ENCODE data around the gene USP11.
"Not testable (repeated sequence)": the region's sequence is repeated elsewhere in the genome, so short reads cannot be mapped to it uniquely, and the experiment has no call there.

USP11 gene

DNA sequence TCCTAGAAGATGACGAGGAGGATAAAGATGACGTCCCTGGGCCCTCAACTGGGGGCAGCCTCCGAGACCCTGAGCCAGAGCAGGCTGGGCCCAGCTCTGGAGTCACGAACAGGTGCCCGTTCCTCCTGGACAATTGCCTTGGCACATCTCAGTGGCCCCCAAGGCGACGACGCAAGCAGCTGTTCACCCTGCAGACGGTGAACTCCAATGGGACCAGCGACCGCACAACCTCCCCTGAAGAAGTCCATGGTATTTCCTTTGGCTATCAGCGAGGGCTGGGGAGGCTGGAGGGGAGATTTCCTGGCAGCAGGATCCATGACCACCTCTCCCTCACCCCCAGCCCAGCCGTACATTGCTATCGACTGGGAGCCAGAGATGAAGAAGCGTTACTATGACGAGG, 11.9 kb downstream of the USP11 start:
- DNase-seq (ENCODE audit: low read depth in 1 of 2, low spot score in 1 of 2) = no peak

DNA sequence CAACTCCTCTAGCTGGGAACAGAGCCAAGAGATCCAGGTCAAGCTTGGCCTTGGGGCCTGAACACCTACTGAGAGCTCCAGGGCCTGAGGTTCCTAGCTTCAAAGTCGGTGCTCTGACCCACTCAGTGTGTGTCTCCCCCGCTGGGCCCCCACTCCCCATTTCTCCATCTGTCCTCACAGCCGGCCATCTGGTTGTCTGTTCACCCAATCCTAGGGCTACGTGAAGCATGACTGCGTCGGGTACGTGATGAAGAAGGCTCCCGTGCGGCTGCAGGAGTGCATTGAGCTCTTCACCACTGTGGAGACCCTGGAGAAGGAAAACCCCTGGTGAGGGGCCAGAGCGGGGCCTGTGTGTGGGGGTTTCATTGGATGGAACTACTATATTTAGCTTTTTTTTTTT, 12.3 kb downstream of the USP11 start:
- no peak for DNase-seq (ENCODE audit: low read depth in 1 of 2, low spot score in 1 of 2)

DNA sequence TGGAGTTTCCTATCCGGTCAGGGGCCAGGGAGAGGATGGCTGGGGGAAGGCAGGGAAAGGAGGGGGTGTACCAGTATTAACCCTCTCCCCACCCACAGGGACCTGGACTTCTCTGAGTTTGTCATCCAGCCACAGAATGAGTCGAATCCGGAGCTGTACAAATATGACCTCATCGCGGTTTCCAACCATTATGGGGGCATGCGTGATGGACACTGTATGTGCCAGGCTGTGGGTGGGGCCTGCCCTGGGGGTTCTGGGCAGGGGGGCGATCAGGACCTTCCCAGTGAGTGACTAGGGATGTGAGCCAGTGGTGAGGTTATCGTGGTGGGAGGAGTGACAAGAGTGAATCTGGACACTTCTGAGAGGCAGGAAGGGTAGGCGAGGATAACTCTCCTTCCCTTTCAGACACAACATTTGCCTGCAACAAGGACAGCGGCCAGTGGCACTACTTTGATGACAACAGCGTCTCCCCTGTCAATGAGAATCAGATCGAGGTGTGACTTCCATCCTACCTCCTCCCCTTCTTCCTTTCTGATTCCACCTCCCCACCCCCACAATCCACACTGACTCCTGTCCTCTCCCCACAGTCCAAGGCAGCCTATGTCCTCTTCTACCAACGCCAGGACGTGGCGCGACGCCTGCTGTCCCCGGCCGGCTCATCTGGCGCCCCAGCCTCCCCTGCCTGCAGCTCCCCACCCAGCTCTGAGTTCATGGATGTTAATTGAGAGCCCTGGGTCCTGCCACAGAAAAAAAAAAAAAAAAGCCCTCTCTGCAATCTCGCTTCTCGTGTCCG, 14.6 kb downstream of the USP11 start:
- no peak for DNase-seq (ENCODE audit: low read depth in 1 of 2, low spot score in 1 of 2)

DNA sequence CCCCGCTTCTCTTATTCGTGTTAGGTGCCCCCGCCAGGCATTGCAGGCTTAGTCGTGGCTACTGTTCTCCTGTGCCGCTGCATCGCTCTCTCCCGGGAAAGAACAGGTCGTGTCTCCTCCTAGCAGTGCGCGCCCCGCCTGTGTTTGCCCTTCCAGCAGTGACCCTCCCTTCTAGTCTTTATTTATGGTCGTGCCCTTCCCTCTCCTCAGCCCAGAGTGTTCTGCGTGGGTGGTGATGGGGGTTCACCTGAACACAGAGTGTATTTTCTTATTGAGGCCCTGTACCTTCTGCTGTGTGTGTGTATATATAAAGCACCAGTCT, 15.2 kb downstream of the USP11 start:
- no peak for DNase-seq (ENCODE audit: low read depth in 1 of 2, low spot score in 1 of 2)

DNA sequence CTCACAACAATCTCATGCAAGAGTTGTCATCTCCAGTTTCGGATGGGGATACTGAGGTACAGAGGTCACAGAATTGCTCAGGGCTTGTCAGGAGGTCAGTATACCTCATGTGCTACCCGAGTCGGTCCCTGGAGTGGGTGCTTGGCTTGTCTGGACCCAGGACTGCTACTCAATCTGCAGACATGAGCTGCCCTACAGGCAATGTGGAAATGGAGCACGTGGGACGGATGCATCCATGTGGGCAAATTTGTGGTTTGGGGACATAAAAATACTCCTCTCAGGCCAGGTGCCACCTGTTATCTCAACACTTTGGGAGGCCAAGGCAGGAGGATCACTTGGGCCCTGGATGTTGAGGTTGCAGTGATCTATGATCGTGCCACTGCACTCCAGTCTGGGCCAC, 15.8 kb downstream of the USP11 start:
- no peak for DNase-seq (ENCODE audit: low read depth in 1 of 2, low spot score in 1 of 2)

DNA sequence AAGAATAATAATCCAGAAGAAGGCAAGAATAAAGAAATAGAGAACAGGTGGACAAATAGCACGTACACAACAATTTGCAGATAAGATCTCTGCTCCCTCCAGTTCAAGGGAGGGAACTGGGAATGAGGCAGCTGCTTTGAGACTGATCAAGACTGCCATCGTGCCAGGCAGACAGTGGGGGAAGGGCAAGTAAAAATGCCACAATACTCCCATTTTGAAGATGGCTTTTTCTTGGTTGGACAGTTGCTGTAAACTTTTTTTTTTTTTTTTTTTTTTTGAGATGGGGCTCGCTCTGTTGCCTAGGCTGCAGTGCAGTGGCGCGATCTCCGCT, 17.2 kb downstream of the USP11 start:
- no peak for DNase-seq (ENCODE audit: low read depth in 1 of 2, low spot score in 1 of 2)

DNA sequence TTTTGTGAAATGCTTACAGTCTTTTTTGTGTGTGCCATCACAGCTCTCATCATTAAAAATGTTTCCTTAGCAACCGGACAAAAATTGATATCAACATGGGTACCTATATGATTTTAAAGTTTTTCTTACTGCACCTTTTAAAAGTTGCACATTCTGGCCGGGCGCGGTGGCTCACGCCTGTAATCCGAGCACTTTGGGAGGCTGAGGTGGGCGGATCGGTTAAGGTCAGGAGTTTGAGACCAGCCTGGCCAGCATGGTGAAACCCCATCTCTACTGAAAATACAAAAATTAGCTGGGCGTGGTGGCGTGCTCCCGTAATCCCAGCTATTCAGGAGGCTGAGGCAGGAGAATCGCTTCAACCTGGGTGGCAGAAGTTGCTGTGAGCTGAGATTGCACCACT, 24.8 kb downstream of the USP11 start:
- DNase-seq (ENCODE audit: low read depth in 1 of 2, low spot score in 1 of 2) = not testable (repeated sequence)

DNA sequence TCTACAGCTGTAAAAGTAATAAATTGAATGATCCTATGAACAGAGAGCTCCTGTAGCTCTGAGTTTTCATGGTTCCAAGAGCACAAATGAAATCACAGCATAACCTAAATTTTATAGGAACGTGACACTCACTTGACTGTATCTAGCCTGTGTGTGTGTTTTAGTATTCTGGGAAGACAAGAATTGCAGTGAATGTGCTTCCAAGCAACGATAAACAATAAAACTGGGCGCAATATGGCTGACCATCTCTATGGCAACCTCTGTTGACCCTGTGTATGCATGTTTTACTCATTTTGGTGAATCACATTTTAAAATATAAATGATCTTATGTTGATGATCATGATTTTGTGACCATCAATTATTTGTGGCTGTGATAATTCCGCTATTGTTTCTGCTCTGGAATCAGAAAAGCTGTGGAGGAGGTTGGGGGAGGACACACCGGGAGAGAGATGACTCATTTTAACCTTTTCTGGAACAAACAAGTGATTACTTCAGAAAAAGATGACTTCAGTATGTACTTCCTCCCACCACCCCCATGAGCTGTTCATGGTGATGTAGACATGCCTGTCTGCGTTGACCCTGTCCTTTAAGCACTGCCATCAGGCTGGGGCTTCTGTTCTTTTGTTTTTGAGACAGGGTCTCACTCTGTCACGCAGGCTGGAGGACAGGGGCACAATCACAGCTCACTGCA, 31.8 kb downstream of the USP11 start:
- DNase-seq (ENCODE audit: low read depth in 1 of 2, low spot score in 1 of 2) = no peak

DNA sequence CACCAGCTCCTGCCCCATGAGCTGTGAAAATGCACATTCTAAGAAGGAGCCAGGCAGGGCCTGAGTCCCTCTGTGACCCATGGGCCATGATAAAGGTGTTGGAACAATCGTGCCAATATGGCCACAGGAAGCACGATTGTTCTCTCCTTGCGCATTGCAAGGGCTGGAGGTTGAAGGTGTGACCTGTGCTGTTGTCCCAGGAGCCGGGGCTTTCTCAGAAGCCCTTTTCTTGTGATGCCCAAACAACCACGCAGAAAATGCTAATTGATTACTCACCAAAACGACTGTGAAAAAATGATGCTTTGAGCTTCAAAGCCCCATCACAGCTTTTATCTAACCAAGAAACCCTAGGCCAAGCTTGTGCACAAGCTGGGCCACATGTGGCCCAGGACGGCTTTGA, 33.8 kb downstream of the USP11 start:
- DNase-seq (ENCODE audit: low read depth in 1 of 2, low spot score in 1 of 2) = no peak

DNA sequence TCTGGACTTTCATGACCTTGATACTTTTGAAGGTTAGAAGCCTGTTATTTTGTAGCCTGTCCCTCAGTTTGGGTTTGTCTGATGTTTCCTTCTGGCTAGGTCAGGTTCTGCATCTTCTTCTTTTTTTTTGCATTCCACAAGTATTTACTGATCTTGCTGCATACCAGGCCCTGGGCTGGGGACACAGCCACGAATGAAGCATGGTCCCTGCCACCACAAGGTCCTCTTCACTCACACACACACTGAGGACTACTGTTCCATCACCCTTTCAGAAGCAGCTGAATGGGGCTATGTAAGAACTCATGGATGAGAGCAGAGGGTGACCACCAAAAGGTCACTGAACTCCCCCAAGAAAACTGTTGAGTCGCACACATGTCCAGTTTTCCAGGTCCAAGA, 39.2 kb downstream of the USP11 start:
- no peak for DNase-seq (ENCODE audit: low read depth in 1 of 2, low spot score in 1 of 2)

DNA sequence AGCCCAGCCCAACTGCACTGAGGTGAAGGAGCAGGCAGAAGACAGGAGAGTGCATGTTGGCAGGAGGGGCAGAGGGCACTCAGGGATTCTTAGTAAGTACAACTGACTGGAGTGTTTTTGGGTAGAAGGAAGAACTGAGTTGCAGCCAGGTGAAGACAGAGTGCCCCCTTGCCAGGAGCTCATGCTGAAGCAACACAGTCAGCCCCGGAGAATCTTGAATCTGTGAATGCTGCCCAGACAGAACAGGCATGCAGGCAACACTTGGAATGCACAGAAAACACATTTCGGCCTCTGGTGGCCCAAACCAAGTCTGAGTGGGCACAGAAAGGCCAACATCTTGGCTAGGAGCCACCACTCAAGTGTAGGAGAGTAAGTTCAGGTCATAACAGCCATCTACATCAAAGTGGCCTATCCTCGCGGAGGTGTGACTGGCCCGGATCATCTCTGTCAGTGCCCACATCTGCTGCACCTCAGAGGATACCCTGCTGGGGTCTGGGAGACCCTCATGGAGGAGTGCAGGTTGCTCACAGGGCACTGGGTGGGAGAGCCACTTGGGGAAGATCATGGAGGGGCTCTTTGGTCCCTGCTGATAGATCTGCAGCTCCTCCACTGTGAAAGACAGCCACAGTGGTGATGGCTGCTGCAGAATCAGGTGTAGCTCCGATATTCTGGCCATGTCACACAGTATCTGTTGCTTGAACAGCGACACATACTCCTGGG, 40.4 kb downstream of the USP11 start:
- no peak for DNase-seq (ENCODE audit: low read depth in 1 of 2, low spot score in 1 of 2)

DNA sequence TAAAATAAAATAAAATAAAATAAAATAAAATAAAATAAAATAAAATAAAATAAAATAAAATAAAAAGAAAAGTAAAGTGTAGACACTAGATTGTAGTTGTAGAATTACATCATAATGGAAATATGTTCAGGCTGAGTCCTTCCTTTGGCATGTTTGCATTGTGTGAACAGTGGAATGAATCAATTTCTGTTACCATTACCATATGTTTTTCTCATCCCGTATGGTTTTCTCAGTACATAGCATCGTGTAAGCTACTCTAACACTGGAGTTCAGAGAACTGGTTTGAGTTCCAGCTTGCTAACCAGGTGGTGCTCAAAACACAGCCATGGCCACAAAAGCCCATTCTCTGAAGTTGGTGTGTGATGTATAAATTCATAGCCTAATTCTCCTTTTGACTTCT, 45.9 kb downstream of the USP11 start:
- DNase-seq (ENCODE audit: low read depth in 1 of 2, low spot score in 1 of 2) = no peak

DNA sequence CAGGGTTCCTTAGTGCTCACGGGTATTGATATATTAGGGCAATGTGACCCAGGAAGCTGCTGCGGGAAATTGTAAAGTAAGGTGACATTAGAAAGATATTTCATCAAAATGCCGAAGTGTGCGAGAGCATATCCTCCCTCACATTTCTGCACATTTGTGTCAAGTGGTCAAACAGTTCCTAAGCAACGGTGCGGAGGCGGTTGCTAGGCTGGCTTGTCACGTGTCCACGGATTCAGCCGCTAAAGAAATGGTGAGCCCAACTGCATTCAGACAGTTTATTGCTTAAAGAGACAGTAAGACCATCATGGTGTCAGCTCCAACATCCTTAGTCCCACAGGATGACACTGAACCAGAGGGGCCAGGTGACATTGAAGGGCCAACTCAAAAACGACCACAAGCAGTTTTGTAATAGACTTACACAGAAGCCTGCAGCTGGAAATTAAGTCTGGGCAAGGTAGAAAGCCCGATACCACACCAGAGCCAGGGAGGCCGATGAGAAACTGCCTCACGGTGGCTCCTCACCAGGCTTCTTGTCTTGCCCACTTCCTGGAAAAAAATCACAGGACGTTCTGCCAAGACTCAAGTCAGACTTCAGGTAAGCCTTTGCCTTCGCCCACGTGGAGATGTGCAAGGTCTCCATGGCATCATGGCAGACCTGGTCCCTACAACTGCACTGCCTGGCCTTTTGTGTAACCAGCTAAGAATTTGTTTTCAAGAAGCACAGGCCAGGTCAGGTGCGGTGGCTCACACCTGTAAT, 50.4 kb downstream of the USP11 start:
- no peak for DNase-seq (ENCODE audit: low read depth in 1 of 2, low spot score in 1 of 2)

DNA sequence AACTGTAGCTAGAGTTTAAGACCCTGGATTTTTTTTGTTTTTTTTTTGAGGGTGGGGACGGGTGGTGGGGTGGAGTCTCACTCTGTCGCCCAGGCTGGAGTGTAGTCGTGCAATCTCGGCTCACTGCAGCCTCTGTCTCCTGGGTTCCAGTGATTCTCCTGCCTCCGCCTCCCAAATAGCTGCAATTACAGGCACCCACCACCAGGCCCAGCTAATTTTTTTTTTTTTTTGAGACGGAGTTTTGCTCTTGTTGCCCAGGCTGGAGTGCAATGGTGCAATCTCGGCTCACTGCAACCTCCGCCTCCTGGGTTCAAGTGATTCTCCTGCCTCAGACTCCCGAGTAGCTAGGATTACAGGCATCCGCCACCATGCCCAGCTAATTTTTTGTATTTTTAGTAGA, 51.8 kb downstream of the USP11 start:
- DNase-seq (ENCODE audit: low read depth in 1 of 2, low spot score in 1 of 2) = not testable (repeated sequence)

DNA sequence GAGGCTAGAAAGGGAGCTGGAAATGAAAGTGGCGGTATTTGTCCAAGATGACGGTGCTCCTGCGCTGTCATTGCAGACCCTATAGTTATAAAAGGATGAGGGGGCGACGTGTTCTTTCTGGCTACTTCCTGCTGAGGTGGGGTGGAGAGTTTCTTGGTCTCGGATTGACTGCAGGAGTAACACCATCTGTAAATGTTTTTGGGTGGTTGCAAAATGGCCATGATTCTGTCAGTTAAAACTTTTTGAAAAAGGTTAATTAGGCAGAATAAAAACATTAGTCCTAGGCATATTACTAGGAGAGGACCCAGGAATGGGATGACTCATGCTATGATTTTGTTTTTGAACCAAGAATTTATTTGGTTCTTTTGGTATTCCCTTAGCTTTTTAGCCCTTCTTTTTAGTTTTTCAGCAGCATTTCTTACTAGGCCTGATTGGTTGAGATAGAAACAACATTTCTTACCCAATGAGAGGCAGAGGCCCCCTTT, 53.1 kb downstream of the USP11 start:
- no peak for DNase-seq (ENCODE audit: low read depth in 1 of 2, low spot score in 1 of 2)

DNA sequence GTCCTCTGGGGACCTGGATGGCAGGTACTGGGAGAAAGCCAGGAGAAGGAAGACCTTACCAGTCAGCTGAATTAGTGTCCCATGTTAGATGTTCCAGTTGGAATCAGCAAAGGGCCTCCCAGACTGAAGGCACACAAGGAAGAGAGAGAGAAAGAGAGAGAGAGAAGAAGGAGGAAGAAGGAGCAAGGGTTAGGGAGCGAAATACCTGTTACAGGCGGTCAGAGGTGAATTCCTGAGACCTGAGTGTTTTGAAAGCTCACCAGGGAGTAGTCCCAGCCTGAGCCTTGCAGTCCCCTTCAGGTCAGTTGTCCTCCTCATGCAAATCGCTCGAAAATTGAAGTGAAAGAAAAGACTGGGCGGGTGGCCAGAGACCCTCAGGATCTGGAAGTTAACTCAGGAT, 60.3 kb downstream of the USP11 start:
- no peak for DNase-seq (ENCODE audit: low read depth in 1 of 2, low spot score in 1 of 2)

DNA sequence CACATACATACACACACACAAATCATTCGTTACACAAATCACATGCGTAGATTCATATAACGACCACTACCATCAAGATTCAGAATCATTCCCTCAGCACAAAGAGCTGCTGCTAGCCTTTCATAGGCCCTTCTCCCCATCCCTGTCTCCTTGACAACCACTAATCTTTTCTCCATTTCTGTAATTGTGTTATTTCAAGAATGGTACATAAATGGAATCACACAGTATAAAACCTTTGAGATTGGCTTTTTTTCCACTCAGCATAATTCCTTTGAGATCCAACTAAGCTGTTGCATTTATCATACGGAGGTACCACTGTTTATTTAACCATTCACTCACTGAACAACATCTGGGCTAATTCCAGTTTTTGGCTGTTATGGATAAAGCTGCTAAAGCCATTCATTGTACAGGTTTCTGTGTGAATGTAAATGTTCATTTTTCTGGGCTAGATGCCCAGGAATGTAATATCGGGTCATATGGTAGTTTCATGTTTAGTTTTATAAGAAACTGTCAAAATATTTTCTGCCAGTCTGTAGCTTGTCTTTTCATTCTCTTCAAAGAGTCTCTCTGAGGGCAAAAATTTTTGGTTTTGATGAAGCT, 64.1 kb downstream of the USP11 start:
- no peak for DNase-seq (ENCODE audit: low read depth in 1 of 2, low spot score in 1 of 2)

DNA sequence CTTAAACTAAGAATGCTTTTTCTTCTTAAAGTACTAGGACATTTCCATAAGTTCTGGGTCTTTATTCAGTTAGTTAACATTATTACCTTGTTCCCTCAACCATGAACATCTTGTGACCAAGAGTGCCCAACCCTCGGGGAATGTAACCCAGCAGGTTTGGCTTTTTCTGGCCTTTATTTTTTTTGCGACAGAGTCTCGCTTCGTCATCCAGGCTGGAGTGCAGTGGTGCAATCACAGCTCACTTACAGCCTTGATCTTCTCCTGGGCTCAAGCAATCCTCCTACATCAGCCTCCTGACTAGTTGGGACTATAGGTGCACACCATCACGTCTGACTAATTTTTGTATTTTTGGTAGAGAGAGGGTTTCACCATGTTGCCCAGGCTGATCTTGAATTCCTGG, 65.1 kb downstream of the USP11 start:
- no peak for DNase-seq (ENCODE audit: low read depth in 1 of 2, low spot score in 1 of 2)

Measured in stimulated activated CD4-positive, alpha-beta T cell treated with anti-CD3 and anti-CD28 coated beads, Interleukin-15, amount 100 ng/mL, for 1 hour (primary cell).